K562 (cell line): ENCODE measurements around the gene DNAJC15. TPM values are rescaled to one million over a fixed set of nuclear protein-coding genes. Genes with fewer than 3 reads are reported as not detected.
"Not testable (repeated sequence)": the region's sequence is repeated elsewhere in the genome, so short reads cannot be mapped to it uniquely, and the experiment has no call there.

ENCODE experiments used
- ATAC-seq: fragments of 200-7000 bp; cut with Tn5 transposase; 3 replicates; pipeline ENCODE4 v1.9.1; 2020; ENCODE audit warnings: moderate library complexity
- BruUV-seq: library from RNA; stranded (reverse); fragments of 400-500 nt; replicated peaks from 2 replicates; lab custom pipeline; 2021; lab: Mats Ljungman, UMichigan
- CTCF ChIA-PET: fragments of 300-600 bp; formaldehyde crosslinking; extraction: SDS; loops from one replicate; lab custom pipeline; 2021; ENCODE audit warnings: low intra/inter-chr PET ratio; lab: Yijun Ruan, JAX
- POLR2A ChIA-PET: fragments of 300-600, 350-650 bp; sonication (Branson Sonifier 250); formaldehyde crosslinking; extraction: SDS; loops from one replicate; lab custom pipeline; 2021; ENCODE audit warnings: antibody characterized with exemption, inconsistent platforms; lab: Yijun Ruan, JAX
- DNase-seq, 4 experiments: peaks; one replicate each; pipeline versions ENCODE4 v3.0.0 to v3.0.0-alpha.2; 2011 to 2018; ENCODE audit warnings: low spot score in 3 of 4, mixed read lengths in 3 of 4; ENCODE audit errors: extremely low read depth in 1 of 4
- FAIRE-seq: peaks from 2 replicates; lab custom pipeline; 2011; peaks lifted over from hg19 to GRCh38; lab: Jason Lieb, UNC
- H2AFZ ChIP-seq: 2 replicates; pipeline ENCODE4 v1.6.0; 2011; ENCODE audit warnings: low read depth, low read length, control low read depth, inconsistent platforms
- H3K27ac ChIP-seq: fragments of 200-600 bp; 3 replicates; pipeline ENCODE4 v1.8.0; 2011; ENCODE audit warnings: low read depth, mild to moderate bottlenecking, control low read depth, inconsistent platforms, low read length, moderate library complexity, mixed read lengths; ENCODE audit errors: extremely low read depth
- H3K27me3 ChIP-seq, 2 experiments: fragments of 300-600 bp in 1 of 2; 2 replicates in 1 of 2; 3 replicates in 1 of 2; pipeline versions ENCODE4 v1.6.0 to v1.8.0; 2011; ENCODE audit warnings: inconsistent platforms in 2 of 2, low read length in 2 of 2, mild to moderate bottlenecking in 1 of 2, mixed read lengths in 1 of 2, moderate library complexity in 1 of 2; ENCODE audit not compliant: control insufficient read depth in 2 of 2, insufficient read depth in 2 of 2
- H3K36me3 ChIP-seq: fragments of 300-600 bp; 3 replicates; pipeline ENCODE4 v1.8.0; 2011; ENCODE audit warnings: mild to moderate bottlenecking, low read length, inconsistent platforms; ENCODE audit not compliant: control insufficient read depth, insufficient read depth
- H3K4me1 ChIP-seq, 2 experiments: fragments of 200-600 bp in 1 of 2; replicated peaks in 1 of 2; 2 replicates in 1 of 2; 3 replicates in 1 of 2; pipeline versions ENCODE4 v1.5.1 to v1.8.0; 2011; ENCODE audit warnings: inconsistent platforms in 2 of 2, low read length in 2 of 2, mild to moderate bottlenecking in 1 of 2, mixed read lengths in 1 of 2, moderate library complexity in 1 of 2; ENCODE audit not compliant: control insufficient read depth in 2 of 2, insufficient read depth in 2 of 2
- H3K4me2 ChIP-seq: 2 replicates; pipeline ENCODE4 v1.6.1; 2011; ENCODE audit warnings: low read length, control low read depth, inconsistent platforms, mixed read lengths; ENCODE audit not compliant: insufficient read depth
- H3K4me3 ChIP-seq: fragments of 200-600 bp; sonication (generic), shearing (Covaris generic); 2 replicates; pipeline ENCODE4 v1.5.1; 2016; ENCODE audit warnings: control low read depth, inconsistent platforms
- H3K79me2 ChIP-seq: fragments of 200-600 bp; 3 replicates; pipeline ENCODE4 v1.8.0; 2011; ENCODE audit warnings: low read length, inconsistent platforms; ENCODE audit not compliant: control insufficient read depth, insufficient read depth
- H3K9ac ChIP-seq, 2 experiments: 2 replicates each; pipeline versions ENCODE4 v1.6.0 to v1.6.1; 2011; ENCODE audit warnings: low read depth in 2 of 2, low read length in 2 of 2, control low read depth in 1 of 2, inconsistent platforms in 1 of 2, mild to moderate bottlenecking in 1 of 2, mixed read lengths in 1 of 2; ENCODE audit not compliant: insufficient read depth in 1 of 2
- H3K9me1 ChIP-seq: one replicate; pipeline ENCODE4 v1.6.0; 2011; ENCODE audit warnings: inconsistent platforms, mild to moderate bottlenecking, low read length, moderate library complexity; ENCODE audit not compliant: control insufficient read depth, insufficient read depth
- H3K9me3 ChIP-seq: replicated peaks from 2 replicates; pipeline ENCODE4 v1.5.1; 2011; ENCODE audit warnings: low read depth, low read length, inconsistent platforms; ENCODE audit not compliant: control insufficient read depth, insufficient read depth
- H4K20me1 ChIP-seq: replicated peaks from 2 replicates; pipeline ENCODE4 v1.6.1; 2011; ENCODE audit warnings: low read length, inconsistent platforms, mixed read lengths; ENCODE audit not compliant: control insufficient read depth, insufficient read depth
- PHB2 ChIP-seq: fragments of 450-650 bp; IDR thresholded peaks from 2 replicates; pipeline ENCODE4 v1.6.1; 2017; ENCODE audit warnings: low read depth
- POLR2B ChIP-seq: fragments of 450-650 bp; IDR thresholded peaks from 2 replicates; pipeline ENCODE4 v1.6.1; 2018; ENCODE audit warnings: low read depth; ENCODE audit not compliant: partially characterized antibody
- WGBS: fragments of 100-300 bp; shearing (Covaris generic); methylation state at CpG from one replicate; pipeline ENCODE4 v1.1.6; 2016; ENCODE audit warnings: low coverage, mixed read lengths; ENCODE audit not compliant: insufficient coverage; ENCODE audit errors: missing lambda C conversion rate; 5-methylcytosine and 5-hydroxymethylcytosine counted together
- in situ Hi-C: fragments of 300-500 bp; cut with MboI; formaldehyde crosslinking; loops from 4 replicates; pipeline ENCODE4 v1.15.0; 2018; ENCODE audit warnings: inconsistent platforms, mixed read lengths
- intact Hi-C: fragments of 100-400 bp; cut with micrococcal nuclease; formaldehyde crosslinking; loops from 2 replicates; pipeline ENCODE4 v1.14.2; 2022
- polyA plus RNA-seq, 8 experiments: library from polyadenylated mRNA; depleted of rRNA in 4 of 8; stranded (reverse) in 5 of 8; unstranded in 3 of 8; fragments of >200 nt; fragmentation: Nextera tagmentation in 2 of 8; fragmentation: Illumina TruSeq in 1 of 8; extraction: Ambion mirVana in 2 of 8; extraction: Trizol in 1 of 8; gene quantifications; 2 replicates each; pipeline versions ENCODE4 v1.2.1 to v1.2.3, GENCODE V29; 2011 to 2014; ENCODE audit warnings: inconsistent platforms in 1 of 8, missing spikeins in 1 of 8
- total RNA-seq, 7 experiments: library from RNA; depleted of rRNA in 6 of 7; stranded (reverse); fragments of >200 nt in 6 of 7; fragmentation: Illumina TruSeq in 2 of 7; extraction: Trizol in 2 of 7; gene quantifications; 2 replicates each; pipeline versions ENCODE4 v1.2.1 to v1.2.3, GENCODE V29; 2011 to 2021; ENCODE audit warnings: low replicate concordance in 1 of 7

Gene DNAJC15
- total and polyA plus RNA-seq, 9 of the 15 experiments (the other 6 are each of a cell fraction or from before 2014, with no cell fraction given): 0.47 to 3.8 (median 1.0) TPM

- WGBS: 3% methylated on average over 3 of the region's 3 CpGs
- Histone ChIP-seq H3K9me1 (no peaks in the 10 kb centered on the region), H3K27me3 (no peaks in the 10 kb centered on the region), H3K9me3 (no peaks in the 10 kb centered on the region), H3K9ac (no peak overlapping the region), H3K4me3 (no peak overlapping the region), H3K27ac (no peak overlapping the region), H4K20me1 (no peaks in the 10 kb centered on the region), H3K4me2 (no peak overlapping the region), H2AFZ (no peak overlapping the region), H3K79me2 (no peaks in the 10 kb centered on the region), H3K4me1 (no peaks in the 10 kb centered on the region), H3K36me3 (no peaks in the 10 kb centered on the region)
- intact Hi-C loops: no loop called here
- ChIA-PET POLR2A (no interaction called here), CTCF (no interaction called here)
- no peak for FAIRE-seq
- ATAC-seq: no peak
- no TSS peak for BruUV-seq
- no peak for DNase-seq
- TF ChIP-seq POLR2B: no peak
- TF ChIP-seq PHB2: no peak
- in situ Hi-C loops: no loop called here
Measured at GRCh38 chr13:43074824-43075510, 51.6 kb downstream of the DNAJC15 start.

- H3K27me3 ChIP-seq, H3K79me2 ChIP-seq, POLR2A ChIA-PET, H3K4me2 ChIP-seq, intact Hi-C loops, H2AFZ ChIP-seq, FAIRE-seq, in situ Hi-C loops, H3K9me3 ChIP-seq, CTCF ChIA-PET, H3K9me1 ChIP-seq, BruUV-seq, H3K36me3 ChIP-seq, H3K4me1 ChIP-seq, DNase-seq, H3K27ac ChIP-seq, H3K4me3 ChIP-seq, ATAC-seq, H3K9ac ChIP-seq, H4K20me1 ChIP-seq: not testable (repeated sequence)
- WGBS: 4% methylated on average over 3 of the region's 3 CpGs
Measured at GRCh38 chr13:43075511-43075902, 52.1 kb downstream of the DNAJC15 start.
